ENCODE data around the gene PITPNM3. TPM values are rescaled to one million over a fixed set of nuclear protein-coding genes. Genes with fewer than 3 reads are reported as not detected.

Gene PITPNM3
- total RNA-seq, 2 experiments from 2014 or later, result 0.87 to 0.92 TPM

- Mint-ChIP-seq H3K9me3 (no peaks in the 10 kb centered on the region), H3K27ac (no peak overlapping the region), H3K27me3 (no peaks in the 10 kb centered on the region), H3K4me1 (ENCODE audit: low read depth) (peaks cover 15% of the 10 kb centered on the region), H3K36me3 (ENCODE audit: low read depth) (no peaks in the 10 kb centered on the region), H3K4me3 (no peak overlapping the region)
- POLR2A ChIA-PET, result no interaction called here
- DNase-seq (peak; percentile 8), ATAC-seq (no peak)
- intact Hi-C loops (cut with micrococcal nuclease), result no loop called here
- CTCF ChIA-PET, result interaction anchor here (2.0 kb wide), 1 partner anchor 20 kb away, joined by 5 read pairs; no protein-coding TSS in a partner anchor
- no peak for TF ChIP-seq CTCF (IDR thresholded peaks at IDR 0.05)
Observed at GRCh38 chr17:6492892-6493674, 63.3 kb downstream of the PITPNM3 start.

GRCh38 chr17:6491071-6491700 is 65.2 kb downstream of the PITPNM3 start:
- Mint-ChIP-seq H3K4me1 (ENCODE audit: low read depth) (peaks cover 9% of the 10 kb centered on the region), H3K36me3 (ENCODE audit: low read depth) (no peaks in the 10 kb centered on the region), H3K4me3 (no peak overlapping the region), H3K27me3 (no peaks in the 10 kb centered on the region), H3K9me3 (no peaks in the 10 kb centered on the region), H3K27ac (no peak overlapping the region)
- TF ChIP-seq CTCF (IDR thresholded peaks at IDR 0.05), result no peak
- no peak for DNase-seq
- no peak for ATAC-seq
- POLR2A ChIA-PET, result no interaction called here
- intact Hi-C loops (cut with micrococcal nuclease), result no loop called here
- CTCF ChIA-PET, result interaction anchor here (1.2 kb wide), 1 partner anchor 18 kb away, joined by 6 read pairs; no protein-coding TSS in a partner anchor

- POLR2A ChIA-PET, result no interaction called here
- CTCF ChIA-PET, result interaction anchor here (1.4 to 1.7 kb wide), 2 partner anchors 9 to 16 kb away, joined by 3 to 8 read pairs; no protein-coding TSS in a partner anchor
- Mint-ChIP-seq H3K4me1 (ENCODE audit: low read depth) (no peaks in the 10 kb centered on the region), H3K27ac (no peak overlapping the region), H3K27me3 (no peaks in the 10 kb centered on the region), H3K9me3 (no peaks in the 10 kb centered on the region), H3K4me3 (no peak overlapping the region), H3K36me3 (ENCODE audit: low read depth) (no peaks in the 10 kb centered on the region)
- DNase-seq (no peak), ATAC-seq (no peak)
- intact Hi-C loops (cut with micrococcal nuclease), result no loop called here
- TF ChIP-seq CTCF (IDR thresholded peaks at IDR 0.05), result no peak
Observed at GRCh38 chr17:6489016-6489550, 67.3 kb downstream of the PITPNM3 start.

- POLR2A ChIA-PET, result no interaction called here
- Mint-ChIP-seq H3K27ac (no peak overlapping the region), H3K9me3 (no peaks in the 10 kb centered on the region), H3K4me3 (no peak overlapping the region), H3K4me1 (ENCODE audit: low read depth) (no peaks in the 10 kb centered on the region), H3K36me3 (ENCODE audit: low read depth) (no peaks in the 10 kb centered on the region), H3K27me3 (no peaks in the 10 kb centered on the region)
- intact Hi-C loops (cut with micrococcal nuclease), result no loop called here
- DNase-seq (no peak), ATAC-seq (no peak)
- TF ChIP-seq CTCF (IDR thresholded peaks at IDR 0.05), result no peak
- CTCF ChIA-PET, result interaction anchor here (1.4 to 1.7 kb wide), 2 partner anchors 8 to 15 kb away, joined by 3 to 8 read pairs; no protein-coding TSS in a partner anchor
Observed at GRCh38 chr17:6488008-6488539, 68.3 kb downstream of the PITPNM3 start.
